Measurements from ENCODE around the gene CCDC40. TPM values are rescaled to one million over a fixed set of nuclear protein-coding genes. Genes with fewer than 3 reads are reported as not detected.

The CCDC40 gene
- total RNA-seq, 2 experiments from 2014 or later: 0.64 to 0.77 TPM

DNA sequence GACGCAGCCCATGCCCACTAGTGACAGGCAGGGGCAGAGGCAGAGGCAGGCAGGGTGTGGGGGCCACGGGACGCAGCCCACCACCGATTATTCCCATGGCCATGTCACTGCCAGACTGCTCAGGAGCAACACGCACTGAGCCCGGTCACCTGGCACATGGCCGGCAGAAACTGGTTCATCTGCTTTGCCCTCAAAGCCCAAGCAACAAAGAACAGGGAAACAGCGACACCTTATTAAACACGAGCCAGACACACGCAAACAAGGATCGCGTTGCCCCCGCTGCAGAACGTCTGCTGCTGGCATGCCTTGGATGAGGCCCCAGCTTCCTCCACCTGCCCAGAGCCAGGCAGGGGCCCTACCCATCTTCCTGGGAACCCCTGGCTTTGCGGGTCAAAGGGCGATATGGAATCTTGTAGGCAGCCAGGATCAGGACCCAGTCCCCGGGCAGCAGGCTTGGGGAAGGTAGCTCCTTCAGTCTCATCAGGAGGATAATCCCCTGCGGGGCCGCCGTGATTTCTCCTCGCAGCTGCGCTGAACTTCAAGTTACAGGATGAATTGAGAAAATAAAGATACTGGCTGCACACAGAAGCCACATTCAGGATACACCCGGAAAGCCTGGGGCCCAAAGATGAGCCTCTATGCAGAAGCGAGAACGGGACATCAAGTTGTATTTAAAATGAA is 5.6 kb upstream of the CCDC40 start:
- Histone ChIP-seq H3K27me3 (ENCODE audit: control insufficient read depth in 1 of 2, insufficient read depth in 2 of 2, low read length in 2 of 2) (peaks cover 0 to 8% of the 10 kb centered on the region in 2 experiments), H3K4me3 (ENCODE audit: low read length) (no peak overlapping the region), H3K36me3 (ENCODE audit: insufficient read depth, low read length) (no peaks in the 10 kb centered on the region), H3K4me1 (ENCODE audit: insufficient read depth, low read length) (peaks cover 10% of the 10 kb centered on the region), H3K9me3 (ENCODE audit: control insufficient read depth in 1 of 2, insufficient read depth in 1 of 2, low read length in 2 of 2) (no peaks in the 10 kb centered on the region), H3K27ac (ENCODE audit: low read depth in 1 of 2, low read length in 2 of 2) (no peak overlapping the region)
- Mint-ChIP-seq H3K27ac (no peak overlapping the region), H3K36me3 (ENCODE audit: low read depth) (no peaks in the 10 kb centered on the region), H3K9me3 (no peaks in the 10 kb centered on the region), H3K27me3 (no peaks in the 10 kb centered on the region), H3K4me1 (ENCODE audit: low read depth) (peaks cover 9% of the 10 kb centered on the region), H3K4me3 (no peak overlapping the region)
- DNase-seq (no peak), ATAC-seq (ENCODE audit: poor library complexity) (no peak)
- CTCF ChIA-PET: no interaction called here
- POLR2A ChIA-PET: no interaction called here
- intact Hi-C loops (cut with DNase I, micrococcal nuclease): no loop called here
- TF ChIP-seq, protein P1, sequence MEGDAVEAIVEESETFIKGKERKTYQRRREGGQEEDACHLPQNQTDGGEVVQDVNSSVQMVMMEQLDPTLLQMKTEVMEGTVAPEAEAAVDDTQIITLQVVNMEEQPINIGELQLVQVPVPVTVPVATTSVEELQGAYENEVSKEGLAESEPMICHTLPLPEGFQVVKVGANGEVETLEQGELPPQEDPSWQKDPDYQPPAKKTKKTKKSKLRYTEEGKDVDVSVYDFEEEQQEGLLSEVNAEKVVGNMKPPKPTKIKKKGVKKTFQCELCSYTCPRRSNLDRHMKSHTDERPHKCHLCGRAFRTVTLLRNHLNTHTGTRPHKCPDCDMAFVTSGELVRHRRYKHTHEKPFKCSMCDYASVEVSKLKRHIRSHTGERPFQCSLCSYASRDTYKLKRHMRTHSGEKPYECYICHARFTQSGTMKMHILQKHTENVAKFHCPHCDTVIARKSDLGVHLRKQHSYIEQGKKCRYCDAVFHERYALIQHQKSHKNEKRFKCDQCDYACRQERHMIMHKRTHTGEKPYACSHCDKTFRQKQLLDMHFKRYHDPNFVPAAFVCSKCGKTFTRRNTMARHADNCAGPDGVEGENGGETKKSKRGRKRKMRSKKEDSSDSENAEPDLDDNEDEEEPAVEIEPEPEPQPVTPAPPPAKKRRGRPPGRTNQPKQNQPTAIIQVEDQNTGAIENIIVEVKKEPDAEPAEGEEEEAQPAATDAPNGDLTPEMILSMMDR (IDR thresholded peaks at IDR 0.05): no peak

DNA sequence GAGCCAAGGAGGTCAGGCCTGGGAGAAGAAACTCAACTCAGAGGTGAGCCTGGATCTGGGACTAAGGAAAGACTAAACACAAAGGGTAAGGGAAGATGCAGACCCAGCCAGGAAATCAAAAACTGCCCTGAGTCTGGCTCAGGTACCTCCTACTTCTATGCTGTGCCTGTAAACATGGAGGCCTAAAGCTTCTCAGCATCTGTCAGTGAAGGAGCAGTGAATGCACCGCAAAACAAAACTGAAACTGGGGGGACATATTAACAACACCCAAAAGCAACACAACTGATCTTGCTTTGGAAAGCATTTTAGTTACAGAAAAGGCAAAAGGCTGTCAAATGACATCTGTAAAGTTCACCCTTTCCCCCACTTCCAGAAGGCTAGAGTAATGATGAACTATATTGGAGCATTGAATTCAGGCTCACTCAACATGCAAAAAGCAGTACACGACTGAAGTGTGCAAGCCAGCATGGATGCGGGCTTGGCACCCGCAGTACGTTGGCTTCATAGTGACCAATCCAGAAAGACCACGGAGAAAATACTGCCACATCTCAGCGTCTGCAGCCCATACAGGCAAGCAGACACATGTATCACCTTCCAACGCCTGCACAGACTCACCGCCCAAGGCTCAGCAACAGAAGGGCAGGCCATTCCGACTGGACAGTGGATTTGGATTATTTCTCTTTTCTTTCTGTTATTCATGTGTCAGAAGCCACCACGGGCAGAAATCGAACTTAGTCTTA is 4.6 kb upstream of the CCDC40 start:
- no peak for DNase-seq
- peaks cover 19% of the 10 kb centered on the region for H3K4me1 ChIP-seq (ENCODE audit: insufficient read depth, low read length)
- POLR2A ChIA-PET: no interaction called here
- Mint-ChIP-seq H3K27ac (no peak overlapping the region), H3K4me1 (ENCODE audit: low read depth) (peaks cover 12% of the 10 kb centered on the region), H3K9me3 (no peaks in the 10 kb centered on the region), H3K27me3 (no peaks in the 10 kb centered on the region), H3K36me3 (ENCODE audit: low read depth) (no peaks in the 10 kb centered on the region), H3K4me3 (peak overlapping the region; percentile 14)
- no peak overlapping the region for H3K27ac ChIP-seq (ENCODE audit: low read depth in 1 of 2, low read length in 2 of 2)
- no peaks in the 10 kb centered on the region for H3K36me3 ChIP-seq (ENCODE audit: insufficient read depth, low read length)
- no peak overlapping the region for H3K4me3 ChIP-seq (ENCODE audit: low read length)
- intact Hi-C loops (cut with DNase I, micrococcal nuclease): no loop called here
- no peaks in the 10 kb centered on the region for H3K9me3 ChIP-seq (ENCODE audit: control insufficient read depth in 1 of 2, insufficient read depth in 1 of 2, low read length in 2 of 2)
- ATAC-seq (ENCODE audit: poor library complexity): no peak
- CTCF ChIA-PET: no interaction called here
- TF ChIP-seq, protein P1 (IDR thresholded peaks at IDR 0.05): no peak
- H3K27me3 ChIP-seq (ENCODE audit: control insufficient read depth in 1 of 2, insufficient read depth in 2 of 2, low read length in 2 of 2): peaks cover 0 to 10% of the 10 kb centered on the region in 2 experiments

DNA sequence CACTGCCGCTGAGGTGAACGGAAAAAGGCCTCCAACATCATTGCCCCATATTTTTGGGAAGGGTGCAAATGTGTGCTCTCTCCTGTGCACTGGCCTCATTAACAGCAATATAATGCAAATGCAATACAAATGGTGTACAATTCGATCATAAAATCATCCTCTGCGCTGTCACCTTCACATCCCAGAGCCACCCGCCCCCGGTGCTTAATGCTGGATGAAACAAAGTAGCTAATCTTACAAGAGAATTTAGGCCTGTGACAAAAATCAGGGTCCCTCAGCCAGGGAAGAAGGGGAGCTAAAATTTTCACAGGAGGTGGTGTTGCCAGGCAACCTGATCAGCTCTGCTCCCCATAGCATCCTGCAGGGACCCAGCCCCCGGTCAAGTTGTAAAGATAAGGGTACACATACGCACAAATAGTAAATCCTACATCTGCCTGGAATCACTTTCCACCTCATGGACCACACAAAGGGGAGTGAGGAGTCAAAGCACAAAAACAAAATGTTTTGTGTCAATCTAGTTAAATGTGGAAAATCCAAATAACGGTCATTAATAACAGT is 3.7 kb upstream of the CCDC40 start:
- no peaks in the 10 kb centered on the region for H3K36me3 Mint-ChIP-seq (ENCODE audit: low read depth)
- Histone ChIP-seq H3K27ac (ENCODE audit: low read depth in 1 of 2, low read length in 2 of 2) (no peak overlapping the region), H3K4me1 (ENCODE audit: insufficient read depth, low read length) (peaks cover 23% of the 10 kb centered on the region), H3K4me3 (ENCODE audit: low read length) (no peak overlapping the region), H3K36me3 (ENCODE audit: insufficient read depth, low read length) (no peaks in the 10 kb centered on the region), H3K9me3 (ENCODE audit: control insufficient read depth in 1 of 2, insufficient read depth in 1 of 2, low read length in 2 of 2) (no peaks in the 10 kb centered on the region), H3K27me3 (ENCODE audit: control insufficient read depth in 1 of 2, insufficient read depth in 2 of 2, low read length in 2 of 2) (peaks cover 0 to 13% of the 10 kb centered on the region in 2 experiments)
- H3K27ac Mint-ChIP-seq: no peak overlapping the region
- intact Hi-C loops (cut with DNase I, micrococcal nuclease): no loop called here
- H3K4me3 Mint-ChIP-seq: no peak overlapping the region
- no peak for ATAC-seq (ENCODE audit: poor library complexity)
- TF ChIP-seq, protein P1 (IDR thresholded peaks at IDR 0.05): no peak
- no peak for DNase-seq
- H3K9me3 Mint-ChIP-seq: no peaks in the 10 kb centered on the region
- ChIA-PET POLR2A (no interaction called here), CTCF (no interaction called here)
- peaks cover 18% of the 10 kb centered on the region for H3K4me1 Mint-ChIP-seq (ENCODE audit: low read depth)
- H3K27me3 Mint-ChIP-seq: peaks cover 4% of the 10 kb centered on the region

Data from CD4-positive, alpha-beta T cell (primary cell).